Measurements from ENCODE around the gene GRK4.

The GRK4 gene

DNA sequence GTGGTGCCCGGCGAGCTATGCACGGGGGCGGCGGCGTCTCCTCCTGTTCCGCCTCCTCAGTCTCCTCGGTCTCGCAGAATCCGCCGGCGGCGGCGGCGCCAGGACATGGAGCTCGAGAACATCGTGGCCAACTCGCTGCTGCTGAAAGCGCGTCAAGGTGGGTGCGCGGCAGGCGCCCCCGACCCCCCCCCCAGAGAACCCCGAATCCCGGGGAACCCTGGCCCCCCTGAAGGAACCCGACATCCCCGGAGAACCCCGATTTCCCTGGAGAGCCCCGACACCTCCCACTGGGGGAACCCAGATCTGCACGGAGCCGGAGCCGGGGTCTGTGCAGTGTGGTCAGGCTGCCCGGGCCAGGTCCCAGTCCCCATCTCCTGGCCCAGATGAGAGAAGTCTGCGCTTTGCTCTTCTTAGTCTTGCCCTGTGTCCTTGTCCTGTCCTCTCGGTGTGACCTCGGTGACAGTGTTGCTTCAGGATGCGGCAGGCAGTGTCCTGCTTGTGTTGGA, 648 bp downstream of the GRK4 start:
- TF ChIP-seq, protein P1, sequence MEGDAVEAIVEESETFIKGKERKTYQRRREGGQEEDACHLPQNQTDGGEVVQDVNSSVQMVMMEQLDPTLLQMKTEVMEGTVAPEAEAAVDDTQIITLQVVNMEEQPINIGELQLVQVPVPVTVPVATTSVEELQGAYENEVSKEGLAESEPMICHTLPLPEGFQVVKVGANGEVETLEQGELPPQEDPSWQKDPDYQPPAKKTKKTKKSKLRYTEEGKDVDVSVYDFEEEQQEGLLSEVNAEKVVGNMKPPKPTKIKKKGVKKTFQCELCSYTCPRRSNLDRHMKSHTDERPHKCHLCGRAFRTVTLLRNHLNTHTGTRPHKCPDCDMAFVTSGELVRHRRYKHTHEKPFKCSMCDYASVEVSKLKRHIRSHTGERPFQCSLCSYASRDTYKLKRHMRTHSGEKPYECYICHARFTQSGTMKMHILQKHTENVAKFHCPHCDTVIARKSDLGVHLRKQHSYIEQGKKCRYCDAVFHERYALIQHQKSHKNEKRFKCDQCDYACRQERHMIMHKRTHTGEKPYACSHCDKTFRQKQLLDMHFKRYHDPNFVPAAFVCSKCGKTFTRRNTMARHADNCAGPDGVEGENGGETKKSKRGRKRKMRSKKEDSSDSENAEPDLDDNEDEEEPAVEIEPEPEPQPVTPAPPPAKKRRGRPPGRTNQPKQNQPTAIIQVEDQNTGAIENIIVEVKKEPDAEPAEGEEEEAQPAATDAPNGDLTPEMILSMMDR (IDR thresholded peaks at IDR 0.05): no peak

DNA sequence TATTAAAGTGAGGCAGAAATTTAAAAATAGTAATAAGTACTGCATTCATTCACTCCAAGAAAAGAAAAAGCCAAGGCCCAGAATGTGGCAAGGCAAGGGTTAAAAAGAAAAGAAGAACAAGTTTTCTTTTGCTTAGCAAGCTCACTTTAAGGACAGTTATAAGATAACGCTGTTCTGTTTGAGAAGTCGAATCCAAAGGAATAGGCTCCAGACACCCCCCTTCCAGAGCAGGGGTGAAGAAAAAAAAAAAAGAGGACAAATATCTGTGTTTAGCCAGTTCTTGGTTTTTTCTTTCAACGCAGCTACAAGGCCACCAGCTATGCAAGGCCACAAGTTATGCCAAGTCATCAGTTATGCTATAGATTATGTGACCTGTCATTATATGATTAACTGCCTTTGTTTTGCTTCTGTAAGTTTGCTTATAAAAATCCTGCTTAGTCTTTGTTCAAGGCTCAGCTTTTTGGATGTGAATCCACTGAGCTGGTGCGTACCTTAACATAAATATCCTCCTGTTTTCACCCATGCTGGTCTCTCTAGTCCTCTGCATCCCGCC, 1.4 kb downstream of the GRK4 start:
- TF ChIP-seq, protein P1 (IDR thresholded peaks at IDR 0.05): no peak

DNA sequence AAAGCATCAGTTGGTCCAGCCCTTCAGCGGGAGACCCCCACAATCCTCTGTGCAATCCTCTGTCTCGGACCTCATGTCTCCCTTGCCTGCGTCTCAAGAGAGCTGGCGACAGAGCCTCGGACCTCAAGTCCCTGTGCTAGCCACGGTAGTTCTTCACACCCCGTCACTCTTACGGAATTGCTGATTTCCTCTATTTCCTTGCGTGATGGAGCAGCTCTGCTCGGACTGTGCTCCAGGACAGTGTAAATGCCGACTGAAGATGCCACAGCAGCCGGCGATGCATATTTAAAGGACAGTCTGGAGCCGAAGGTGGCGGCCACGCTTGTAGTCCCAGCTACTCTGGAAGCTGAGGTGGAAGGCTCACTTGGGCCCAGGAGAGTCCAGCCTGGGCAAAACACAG, 1.9 kb downstream of the GRK4 start:
- TF ChIP-seq, protein P1 (IDR thresholded peaks at IDR 0.05): no peak

DNA sequence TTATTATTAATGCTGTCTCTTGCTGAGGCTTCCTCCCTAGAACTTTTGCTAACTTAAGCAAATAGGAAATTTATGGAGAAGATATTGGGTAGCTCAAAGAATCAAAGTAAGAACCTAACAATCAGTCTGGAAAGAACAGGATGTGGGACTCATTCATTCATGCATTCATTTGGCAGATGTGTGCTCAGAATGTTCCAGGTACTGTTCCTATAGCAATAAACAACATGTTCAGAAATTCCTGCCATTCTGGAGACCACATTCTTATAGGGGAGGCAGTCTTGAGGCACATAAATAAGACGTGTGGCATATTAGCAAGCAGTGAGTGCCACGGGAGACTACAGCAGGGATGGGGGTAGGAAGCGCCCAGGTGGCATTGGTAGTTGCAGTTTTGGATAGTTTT, 5.0 kb downstream of the GRK4 start:
- TF ChIP-seq, protein P1 (IDR thresholded peaks at IDR 0.05): no peak

DNA sequence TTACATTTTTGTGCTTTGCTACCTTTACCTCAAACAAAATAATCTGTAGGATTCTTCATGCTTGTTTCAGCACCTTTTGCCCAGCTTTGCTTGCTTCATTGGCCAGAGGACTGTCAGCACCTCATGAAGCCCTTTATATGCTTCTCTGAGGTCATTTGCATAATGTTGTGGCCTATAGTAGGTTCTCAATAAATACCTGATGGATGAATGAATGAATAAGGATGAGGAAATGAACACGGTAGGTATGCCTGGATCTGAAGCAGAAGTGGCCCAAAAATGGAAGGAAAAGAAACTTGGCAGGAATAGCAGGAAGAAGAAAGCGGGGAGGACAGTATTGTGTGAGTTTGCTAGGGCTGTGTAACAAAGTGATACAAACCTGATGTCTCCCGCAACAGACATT, 7.9 kb downstream of the GRK4 start:
- TF ChIP-seq, protein P1 (IDR thresholded peaks at IDR 0.05): no peak

DNA sequence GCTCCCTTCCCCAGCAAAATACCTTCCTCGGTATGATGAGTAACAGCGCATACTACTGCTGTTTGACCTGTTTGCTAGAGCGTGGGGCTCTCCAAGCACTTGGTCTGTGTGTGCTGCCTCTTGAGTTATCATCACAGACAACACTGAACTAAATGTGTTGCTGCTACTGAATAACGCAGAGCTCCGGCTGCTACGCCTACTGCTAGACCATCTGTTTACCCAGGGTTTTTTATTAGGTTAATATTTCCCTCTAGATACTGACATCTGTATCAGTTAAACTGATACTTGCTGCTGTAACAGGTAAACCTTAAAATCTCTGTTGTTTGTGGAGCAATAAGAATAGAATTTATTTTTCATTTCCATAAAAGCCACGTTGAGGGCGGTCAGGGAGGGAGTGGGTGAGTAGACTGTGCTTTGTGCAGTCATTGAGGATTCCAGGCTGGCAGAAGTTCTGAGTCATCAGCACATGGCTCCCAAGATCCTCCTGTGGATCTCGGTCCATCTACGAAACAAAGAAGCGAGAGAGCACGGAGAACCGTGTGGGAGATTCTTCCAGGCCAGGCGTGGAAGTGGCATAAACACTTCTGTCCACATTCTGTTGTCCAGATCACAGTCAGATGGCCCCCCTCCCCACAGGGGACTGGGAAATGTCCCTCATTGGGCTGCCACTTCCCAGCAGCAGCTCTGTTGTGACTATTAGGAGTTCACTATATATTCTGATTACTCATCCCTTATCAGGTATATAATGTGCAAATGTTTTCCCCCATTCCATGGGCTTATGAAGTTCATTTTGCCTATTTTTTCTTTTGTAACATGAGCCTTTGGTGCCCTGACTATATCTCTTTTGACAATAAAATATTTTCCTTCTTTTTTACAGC, 14.1 kb downstream of the GRK4 start:
- TF ChIP-seq, protein P1 (IDR thresholded peaks at IDR 0.05): no peak

DNA sequence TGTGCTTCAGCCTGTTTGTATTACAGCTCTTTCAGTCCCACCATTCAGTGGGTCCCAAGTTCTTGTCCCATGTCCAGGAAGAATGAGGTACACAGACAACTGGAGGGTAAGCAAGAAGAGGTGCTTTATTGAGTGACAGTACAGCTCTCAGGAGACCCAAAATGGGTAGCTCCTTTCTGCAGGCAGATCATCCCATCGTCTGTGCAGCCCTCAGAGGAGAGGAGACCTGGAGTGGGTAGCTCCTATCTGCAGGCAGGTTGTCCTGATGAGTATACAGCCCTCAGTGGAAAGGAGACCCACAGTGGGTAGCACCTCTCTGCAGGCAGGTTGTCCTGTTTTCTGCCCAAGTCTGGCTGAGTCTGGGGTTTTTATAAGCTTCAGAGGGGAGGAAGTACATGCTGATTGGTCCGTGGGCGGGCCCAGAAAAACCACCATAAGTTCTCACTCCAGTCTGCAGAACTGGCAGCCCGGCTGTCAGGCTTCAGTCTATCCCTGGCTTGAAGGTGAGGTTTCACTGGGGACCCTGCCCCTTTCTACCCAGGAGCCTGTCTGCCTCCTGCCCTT, 18.0 kb downstream of the GRK4 start:
- TF ChIP-seq, protein P1 (IDR thresholded peaks at IDR 0.05): no peak

Measured in LNCAP (cell line).